ENCODE data around the gene TSPAN33.
"Not testable (repeated sequence)": the region's sequence is repeated elsewhere in the genome, so short reads cannot be mapped to it uniquely, and the experiment has no call there.

TSPAN33 gene

DNA sequence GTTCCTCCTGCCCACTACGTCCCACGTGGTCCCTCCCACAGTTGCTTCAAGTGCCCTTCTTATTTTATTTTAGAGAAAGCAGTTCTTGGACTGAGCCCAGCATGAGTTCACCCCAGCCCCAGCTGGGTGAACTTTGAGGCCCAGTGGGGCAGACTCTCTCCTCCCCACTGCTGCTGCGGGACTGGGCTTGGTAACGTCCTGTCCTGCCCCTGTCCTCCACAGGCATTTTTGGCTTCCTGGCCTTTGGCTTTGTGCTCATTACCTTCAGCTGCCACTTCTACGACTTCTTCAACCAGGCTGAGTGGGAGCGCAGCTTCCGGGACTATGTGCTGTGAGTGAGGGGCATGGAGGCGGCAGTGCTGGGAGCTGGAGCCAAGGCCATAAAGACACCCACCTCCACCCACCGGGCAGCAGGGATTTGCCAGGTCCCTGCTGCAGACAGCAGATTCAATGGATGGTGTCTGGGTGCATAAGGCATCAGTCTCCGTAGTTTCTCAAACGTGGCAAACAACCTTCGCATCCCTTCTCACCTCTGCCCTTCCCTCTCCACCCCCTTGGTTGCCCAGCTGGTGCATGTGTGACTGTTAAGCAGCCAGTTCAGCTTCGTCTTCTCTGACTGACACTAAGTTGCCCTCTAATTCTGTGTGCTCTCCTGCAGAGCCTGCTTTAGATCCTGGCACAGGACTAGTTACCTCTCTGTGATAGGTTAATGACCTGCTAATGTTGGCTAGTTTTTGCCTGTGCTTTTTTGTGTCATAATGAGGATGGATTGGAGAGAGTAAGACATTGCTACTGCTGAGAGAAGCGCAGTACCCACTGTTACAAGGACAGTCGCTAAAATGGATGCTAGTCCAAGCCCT, 64.8 kb downstream of the TSPAN33 start:
- DNase-seq (ENCODE audit: low spot score), result no peak

DNA sequence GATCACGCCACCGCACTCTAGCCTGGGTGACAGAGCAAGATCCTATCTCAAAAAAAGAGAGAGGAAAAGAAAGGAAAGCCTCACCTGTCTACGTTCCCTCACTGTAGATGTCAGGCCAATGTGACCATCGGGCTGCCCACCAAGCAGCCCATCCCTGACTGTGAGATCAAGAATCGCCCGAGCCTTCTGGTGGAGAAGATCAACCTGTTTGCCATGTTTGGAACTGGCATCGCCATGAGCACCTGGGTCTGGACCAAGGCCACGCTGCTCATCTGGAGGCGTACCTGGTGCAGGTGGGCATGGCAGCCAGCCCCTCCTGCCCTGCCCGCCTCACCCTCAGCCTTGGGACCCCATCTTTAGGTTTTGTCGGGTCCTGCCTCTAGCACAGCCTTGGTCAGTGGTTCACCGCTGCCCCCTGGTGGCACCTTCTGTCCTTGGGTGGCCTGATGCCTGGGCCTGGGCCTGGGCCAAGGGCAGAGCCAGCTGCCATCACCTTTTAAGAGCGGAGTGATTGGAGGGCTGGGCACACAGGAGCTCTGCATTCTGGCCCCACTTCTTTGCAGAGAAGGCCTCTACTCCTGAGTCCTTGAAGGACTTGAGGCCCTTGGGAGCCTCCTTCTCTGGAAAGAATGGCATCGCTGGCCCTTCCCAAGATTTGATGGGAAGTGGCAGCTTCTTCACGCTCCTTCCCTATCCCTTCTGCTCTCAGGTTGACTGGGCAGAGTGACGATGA, 65.9 kb downstream of the TSPAN33 start:
- DNase-seq (ENCODE audit: low spot score), result peak; percentile 45

DNA sequence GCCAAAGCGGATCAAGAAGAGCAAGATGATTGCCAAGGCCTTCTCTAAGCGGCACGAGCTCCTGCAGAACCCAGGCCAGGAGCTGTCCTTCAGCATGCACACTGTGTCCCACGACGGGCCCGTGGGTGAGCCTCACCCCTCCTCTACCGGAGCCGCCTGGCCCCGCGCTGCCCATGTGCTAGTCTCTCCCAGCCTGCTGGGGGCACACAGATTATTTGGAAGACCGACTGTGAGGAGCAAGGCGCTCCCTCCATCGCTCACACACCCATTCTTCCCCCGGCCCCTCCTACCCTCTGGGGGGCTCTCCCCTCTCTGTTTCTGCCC, 66.4 kb downstream of the TSPAN33 start:
- no peak for DNase-seq (ENCODE audit: low spot score)

DNA sequence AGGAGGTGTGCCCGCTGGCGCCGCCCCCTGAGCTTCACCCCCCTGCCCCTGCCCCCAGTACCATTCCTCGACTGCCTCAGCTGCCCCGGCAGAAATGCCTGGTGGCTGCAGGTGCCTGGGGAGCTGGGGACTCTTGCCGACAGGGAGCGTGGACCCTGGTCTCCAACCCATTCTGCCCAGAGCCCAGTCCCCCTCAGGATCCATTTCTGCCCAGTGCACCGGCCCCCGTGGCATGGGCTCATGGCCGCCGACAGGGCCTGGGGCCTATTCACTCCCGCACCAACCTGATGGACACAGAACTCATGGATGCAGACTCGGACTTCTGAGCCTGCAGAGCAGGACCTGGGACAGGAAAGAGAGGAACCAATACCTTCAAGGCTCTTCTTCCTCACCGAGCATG, 67.6 kb downstream of the TSPAN33 start:
- no peak for DNase-seq (ENCODE audit: low spot score)

DNA sequence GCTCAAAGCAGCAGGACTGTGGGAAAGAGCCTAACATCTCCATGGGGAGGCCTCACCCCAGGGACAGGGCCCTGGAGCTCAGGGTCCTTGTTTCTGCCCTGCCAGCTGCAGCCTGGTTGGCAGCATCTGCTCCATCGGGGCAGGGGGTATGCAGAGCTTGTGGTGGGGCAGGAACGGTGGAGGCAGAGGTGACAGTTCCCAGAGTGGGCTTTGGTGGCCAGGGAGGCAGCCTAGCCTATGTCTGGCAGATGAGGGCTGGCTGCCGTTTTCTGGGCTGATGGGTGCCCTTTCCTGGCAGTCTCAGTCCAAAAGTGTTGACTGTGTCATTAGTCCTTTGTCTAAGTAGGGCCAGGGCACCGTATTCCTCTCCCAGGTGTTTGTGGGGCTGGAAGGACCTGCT, 68.1 kb downstream of the TSPAN33 start:
- no peak for DNase-seq (ENCODE audit: low spot score)

DNA sequence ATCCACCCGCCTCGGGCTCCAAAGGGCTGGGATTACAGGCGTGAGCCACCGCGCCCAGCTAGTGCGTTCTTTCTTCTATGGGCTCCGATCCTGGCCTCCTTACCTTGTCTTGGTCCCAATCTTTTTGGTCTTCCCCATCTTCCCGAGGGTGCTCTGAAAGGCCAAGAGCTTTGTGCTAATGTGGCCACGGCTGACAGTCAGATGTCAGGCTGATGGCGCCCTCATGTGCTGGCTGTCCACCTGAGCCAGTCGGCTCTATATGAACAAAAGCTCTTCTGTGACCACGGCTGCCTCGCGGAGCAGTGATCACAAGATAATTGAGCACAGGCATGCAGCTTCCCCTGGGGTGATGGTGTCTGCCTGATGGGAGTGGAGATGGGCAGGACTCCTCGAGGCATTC, 69.3 kb downstream of the TSPAN33 start:
- no peak for DNase-seq (ENCODE audit: low spot score)

DNA sequence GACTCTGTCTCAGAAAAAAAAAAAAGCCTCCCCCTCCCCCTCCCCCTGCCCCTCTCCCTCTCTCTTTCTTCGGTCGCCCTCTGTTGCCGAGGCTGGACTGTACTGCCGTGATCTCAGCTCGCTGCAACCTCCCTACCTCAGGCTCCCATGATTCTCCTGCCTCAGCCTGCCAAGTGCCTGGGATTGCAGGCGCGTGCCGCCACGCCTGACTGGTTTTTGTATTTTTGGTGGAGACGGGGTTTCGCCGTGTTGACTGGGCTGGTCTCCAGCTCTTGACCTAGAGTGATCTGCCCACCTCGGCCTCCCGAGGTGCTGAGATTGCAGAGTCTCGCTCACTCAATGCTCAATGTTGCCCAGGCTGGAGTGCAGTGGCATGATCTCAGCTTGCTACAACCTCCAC, 71.2 kb downstream of the TSPAN33 start:
- DNase-seq (ENCODE audit: low spot score), result not testable (repeated sequence)

DNA sequence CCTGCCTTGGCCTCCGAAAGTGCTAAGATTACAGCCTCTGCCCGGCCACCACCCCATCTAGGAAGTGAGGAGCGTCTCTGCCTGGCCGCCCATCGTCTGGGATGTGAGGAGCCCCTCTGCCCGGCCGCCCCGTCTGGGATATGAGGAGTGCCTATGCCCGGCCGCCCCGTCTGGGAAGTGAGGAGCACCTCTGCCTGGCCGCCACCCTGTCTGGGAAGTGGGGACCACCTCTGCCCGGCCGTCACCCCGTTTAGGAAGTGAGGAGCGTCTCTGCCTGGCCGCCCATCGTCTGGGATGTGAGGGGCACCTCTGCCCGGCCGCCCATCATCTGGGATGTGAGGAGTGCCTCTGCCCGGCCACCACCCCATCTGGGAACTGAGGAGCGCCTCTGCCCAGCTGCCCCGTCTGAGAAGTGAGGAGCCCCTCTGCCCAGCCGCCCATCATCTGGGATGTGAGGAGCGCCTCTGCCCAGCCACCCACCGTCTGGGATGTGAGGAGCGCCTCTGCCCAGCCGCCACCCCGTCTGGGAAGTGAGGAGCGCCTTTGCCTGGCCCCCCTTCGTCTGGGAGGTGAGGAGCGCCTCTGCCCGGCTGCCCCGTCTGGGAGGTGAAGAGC, 71.7 kb downstream of the TSPAN33 start:
- not testable (repeated sequence) for DNase-seq (ENCODE audit: low spot score)

DNA sequence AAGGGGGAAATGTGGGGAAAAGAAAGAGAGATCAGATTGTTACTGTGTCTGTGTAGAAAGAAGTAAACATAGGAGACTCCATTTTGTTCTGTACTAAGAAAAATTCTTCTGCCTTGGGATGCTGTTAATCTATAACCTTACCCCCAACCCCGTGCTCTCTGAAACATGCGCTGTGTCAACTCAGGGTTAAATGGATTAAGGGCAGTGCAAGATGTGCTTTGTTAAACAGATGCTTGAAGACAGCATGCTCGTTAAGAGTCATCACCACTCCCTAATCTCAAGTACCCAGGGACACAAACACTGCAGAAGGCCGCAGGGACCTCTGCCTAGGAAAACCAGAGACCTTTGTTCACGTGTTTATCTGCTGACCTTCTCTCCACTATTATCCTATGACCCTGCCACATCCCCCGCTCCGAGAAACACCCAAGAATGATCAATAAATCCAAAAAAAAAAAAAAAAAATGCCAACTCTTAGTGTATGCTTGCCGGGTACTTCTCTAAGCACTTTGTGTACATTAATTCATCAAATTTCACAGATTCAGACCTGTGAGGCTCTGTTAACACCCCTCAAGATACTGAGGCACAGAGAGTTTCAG, 72.4 kb downstream of the TSPAN33 start:
- DNase-seq (ENCODE audit: low spot score), result not testable (repeated sequence)

DNA sequence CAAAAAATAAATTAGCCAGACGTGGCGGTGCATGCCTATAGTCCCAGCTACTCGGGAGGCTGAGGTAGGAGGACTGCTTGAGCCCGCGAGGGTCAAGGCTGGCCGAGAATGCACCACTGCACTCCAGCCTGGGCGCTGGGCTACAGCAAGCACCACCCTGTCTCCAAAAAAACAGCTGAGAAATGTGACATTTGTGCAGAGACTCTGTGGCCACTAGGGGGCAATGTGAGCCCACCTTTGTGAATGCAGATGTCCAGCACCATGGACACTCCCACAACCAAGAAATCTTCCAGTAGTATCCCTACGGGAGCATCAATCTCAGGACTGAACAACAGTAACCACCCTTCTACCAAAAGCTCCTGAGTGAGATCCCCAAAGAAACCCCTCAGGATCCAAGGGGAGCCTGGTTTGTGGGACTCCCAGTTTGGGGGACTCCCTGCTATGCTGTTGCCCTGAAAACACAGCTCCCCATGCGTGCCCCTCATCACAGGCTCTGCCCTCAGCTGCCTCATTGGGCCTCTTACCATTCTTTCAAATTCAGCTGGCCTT, 74.1 kb downstream of the TSPAN33 start:
- DNase-seq (ENCODE audit: low spot score), result peak; percentile 81

DNA sequence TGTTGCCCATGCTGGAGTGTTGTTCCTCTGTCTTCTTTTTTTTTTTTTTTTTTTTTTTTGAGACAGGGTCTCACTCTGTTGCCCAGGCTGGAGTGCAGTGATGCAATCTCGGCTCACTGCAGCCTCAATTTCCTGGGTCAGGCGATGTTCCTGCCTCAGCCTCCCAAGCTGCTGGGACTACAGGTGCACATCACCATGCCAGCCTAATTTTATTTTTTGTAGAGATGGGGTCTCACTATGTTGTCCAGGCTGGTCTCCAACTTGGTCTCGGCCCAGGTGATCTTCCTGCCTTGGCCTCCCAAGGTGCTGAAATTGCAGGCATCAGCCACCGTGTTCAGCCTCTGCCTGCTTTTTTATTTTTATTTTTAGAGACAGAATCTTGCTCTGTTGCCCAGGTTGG, 74.7 kb downstream of the TSPAN33 start:
- not testable (repeated sequence) for DNase-seq (ENCODE audit: low spot score)

All from CD4-positive, alpha-beta T cell treated with Interleukin-15 for 4 hours (primary cell).